Omental fat pad (tissue), 4 donors: ENCODE measurements around the gene ZNF23. TPM values are rescaled to one million over a fixed set of nuclear protein-coding genes. Genes with fewer than 3 reads are reported as not detected.

Experiments used
- ATAC-seq: fragments of 150-250 bp; one replicate; pipeline ENCODE4 v1.9.1; 2016; ENCODE audit warnings: mild to moderate bottlenecking, moderate library complexity; ENCODE audit not compliant: low FRiP score
- DNase-seq: peaks from one replicate; pipeline ENCODE4 v3.0.0-alpha.2; 2019; ENCODE audit warnings: low spot score
- CTCF ChIP-seq, 3 donors: fragments of 450-650 bp; IDR thresholded peaks; one replicate each; pipeline ENCODE4 v1.5.1; 2016 to 2017; ENCODE audit warnings: antibody characterized with exemption in 3 of 3, mild to moderate bottlenecking in 3 of 3, moderate library complexity in 2 of 3
- total RNA-seq, 4 donors: library from RNA; depleted of rRNA; stranded (reverse); fragments of >200 nt; gene quantifications; one replicate each; pipeline ENCODE4 v1.1.0, GENCODE V29; 2016

Gene ZNF23
- total RNA-seq, 4 donors from 2014 or later = 4.1 to 10.1 (median 7.3) TPM

- DNase-seq (no peak), ATAC-seq (no peak)
- TF ChIP-seq CTCF (IDR thresholded peaks at IDR 0.05) = no peak
Observed at GRCh38 chr16:71472051-71472450, 10.0 kb upstream of the ZNF23 start.

- DNase-seq (no peak), ATAC-seq (no peak)
- no peak for TF ChIP-seq CTCF (IDR thresholded peaks at IDR 0.05)
Observed at GRCh38 chr16:71467810-71468209, 5.8 kb upstream of the ZNF23 start.

GRCh38 chr16:71464231-71464630, 2.2 kb upstream of the ZNF23 start:
- no peak for TF ChIP-seq CTCF (IDR thresholded peaks at IDR 0.05)
- DNase-seq (no peak), ATAC-seq (no peak)

GRCh38 chr16:71460941-71461340, 1.1 kb downstream of the ZNF23 start:
- ATAC-seq = no peak

GRCh38 chr16:71460236-71460635, 1.8 kb downstream of the ZNF23 start:
- TF ChIP-seq CTCF (IDR thresholded peaks at IDR 0.05) = no peak
- DNase-seq (no peak), ATAC-seq (peak; percentile 56)

More at GRCh38 chr16:71460941-71461340, 1.1 kb downstream of the ZNF23 start:
- DNase-seq = no peak
- no peak for TF ChIP-seq CTCF (IDR thresholded peaks at IDR 0.05)

GRCh38 chr16:71459510-71459909, 2.5 kb downstream of the ZNF23 start:
- TF ChIP-seq CTCF (IDR thresholded peaks at IDR 0.05) = no peak
- ATAC-seq (no peak), DNase-seq (no peak)

- ATAC-seq (no peak), DNase-seq (no peak)
- no peak for TF ChIP-seq CTCF (IDR thresholded peaks at IDR 0.05)
Observed at GRCh38 chr16:71456801-71457200, 5.2 kb downstream of the ZNF23 start.
